ENCODE results near the gene CNPY1. TPM values are rescaled to one million over a fixed set of nuclear protein-coding genes. Genes with fewer than 3 reads are reported as not detected.
A peak's percentile ranks its signal among the peaks of the same experiment; 100 is the strongest.

CNPY1 gene
- total RNA-seq, 4 donors from 2014 or later = not detected

DNA sequence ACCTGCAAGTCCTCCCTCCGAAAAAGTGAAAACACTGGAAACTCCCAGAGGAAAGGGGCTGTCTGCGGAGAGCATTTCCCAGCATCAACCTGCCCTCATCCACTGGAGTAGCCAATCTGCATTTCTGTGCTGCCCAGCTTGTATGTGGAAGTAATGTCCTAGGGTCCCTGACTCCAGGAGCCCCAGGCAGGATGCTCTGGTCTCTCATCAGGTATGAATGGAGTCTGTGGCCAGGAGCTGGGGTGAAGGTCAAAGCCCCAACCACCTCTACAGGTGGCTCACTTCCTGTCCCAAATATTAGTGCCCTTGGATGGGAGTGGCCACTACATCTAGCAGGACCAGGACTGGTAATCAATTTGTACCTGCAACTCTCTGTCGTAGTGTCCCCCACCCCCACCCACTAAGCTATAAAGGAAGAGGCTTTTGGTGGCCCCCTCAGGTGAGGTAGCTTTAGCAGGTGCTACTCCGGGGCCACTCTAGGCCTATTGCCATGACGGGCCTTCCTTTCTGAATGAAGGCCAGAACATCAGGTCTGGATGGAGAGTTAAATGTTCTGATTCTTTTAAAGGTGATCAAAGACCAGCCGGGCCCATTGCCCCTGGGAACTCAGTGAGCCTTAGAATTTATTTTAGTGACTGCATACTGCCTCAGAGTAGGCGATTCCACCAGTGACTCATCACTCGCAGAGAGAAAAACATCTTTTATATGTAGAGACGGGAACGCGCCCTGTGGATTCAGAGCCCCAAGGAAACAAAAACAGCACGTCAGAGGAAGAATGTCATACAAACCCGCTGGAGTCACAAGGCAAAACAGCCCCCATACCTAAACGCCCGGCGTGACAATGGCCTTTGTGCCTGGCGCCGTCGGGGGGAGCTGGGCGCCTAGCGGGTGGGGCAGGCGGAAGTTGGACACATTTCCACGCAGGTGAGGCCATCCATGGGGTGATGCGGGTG lies 75.4 kb downstream of the CNPY1 start:
- no peak overlapping the region for H3K4me3 ChIP-seq
- H3K9me3 ChIP-seq = no peaks in the 10 kb centered on the region
- H3K27ac ChIP-seq = no peak overlapping the region
- 8% methylated on average over 22 of the region's 24 CpGs for WGBS
- H3K4me1 ChIP-seq = peaks cover 46% of the 10 kb centered on the region
- H3K36me3 ChIP-seq = no peaks in the 10 kb centered on the region
- H3K27me3 ChIP-seq = peaks cover 99% of the 10 kb centered on the region
- TF ChIP-seq POLR2A (IDR thresholded peaks at IDR 0.05) (no peak), EP300 (IDR thresholded peaks at IDR 0.05) (no peak)
- TF ChIP-seq, protein P1, sequence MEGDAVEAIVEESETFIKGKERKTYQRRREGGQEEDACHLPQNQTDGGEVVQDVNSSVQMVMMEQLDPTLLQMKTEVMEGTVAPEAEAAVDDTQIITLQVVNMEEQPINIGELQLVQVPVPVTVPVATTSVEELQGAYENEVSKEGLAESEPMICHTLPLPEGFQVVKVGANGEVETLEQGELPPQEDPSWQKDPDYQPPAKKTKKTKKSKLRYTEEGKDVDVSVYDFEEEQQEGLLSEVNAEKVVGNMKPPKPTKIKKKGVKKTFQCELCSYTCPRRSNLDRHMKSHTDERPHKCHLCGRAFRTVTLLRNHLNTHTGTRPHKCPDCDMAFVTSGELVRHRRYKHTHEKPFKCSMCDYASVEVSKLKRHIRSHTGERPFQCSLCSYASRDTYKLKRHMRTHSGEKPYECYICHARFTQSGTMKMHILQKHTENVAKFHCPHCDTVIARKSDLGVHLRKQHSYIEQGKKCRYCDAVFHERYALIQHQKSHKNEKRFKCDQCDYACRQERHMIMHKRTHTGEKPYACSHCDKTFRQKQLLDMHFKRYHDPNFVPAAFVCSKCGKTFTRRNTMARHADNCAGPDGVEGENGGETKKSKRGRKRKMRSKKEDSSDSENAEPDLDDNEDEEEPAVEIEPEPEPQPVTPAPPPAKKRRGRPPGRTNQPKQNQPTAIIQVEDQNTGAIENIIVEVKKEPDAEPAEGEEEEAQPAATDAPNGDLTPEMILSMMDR (IDR thresholded peaks at IDR 0.05) = no peak
- peak in 1 of 2 donors; percentile 49 for DNase-seq (ENCODE audit: low spot score in 2 of 2)

DNA sequence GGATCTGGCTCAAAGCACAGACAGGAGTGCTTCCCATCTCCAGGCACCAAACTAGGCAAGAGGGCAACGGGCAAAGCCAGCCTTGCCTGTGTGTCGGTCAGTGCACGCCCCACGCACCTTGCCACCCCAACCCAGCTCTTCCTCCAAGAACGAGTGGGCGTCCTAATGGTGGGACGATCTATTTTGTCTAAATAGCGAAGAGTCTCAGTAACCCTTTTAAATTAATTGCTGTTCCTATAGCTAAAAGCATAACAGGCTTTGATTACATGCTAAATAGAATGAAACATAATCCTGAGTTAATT lies 76.2 kb downstream of the CNPY1 start:
- Histone ChIP-seq H3K36me3 (no peaks in the 10 kb centered on the region), H3K27me3 (peaks cover 99% of the 10 kb centered on the region), H3K27ac (no peak overlapping the region), H3K9me3 (no peaks in the 10 kb centered on the region), H3K4me1 (peaks cover 46% of the 10 kb centered on the region), H3K4me3 (no peak overlapping the region)
- WGBS = 32% methylated on average over 8 of the region's 8 CpGs
- TF ChIP-seq EP300 (IDR thresholded peaks at IDR 0.05) (no peak), POLR2A (IDR thresholded peaks at IDR 0.05) (no peak), POLR2AphosphoS5 (IDR thresholded peaks at IDR 0.05) (no peak)
- TF ChIP-seq, protein P1 (IDR thresholded peaks at IDR 0.05) = no peak
- DNase-seq (ENCODE audit: low spot score in 2 of 2) = no peak

DNA sequence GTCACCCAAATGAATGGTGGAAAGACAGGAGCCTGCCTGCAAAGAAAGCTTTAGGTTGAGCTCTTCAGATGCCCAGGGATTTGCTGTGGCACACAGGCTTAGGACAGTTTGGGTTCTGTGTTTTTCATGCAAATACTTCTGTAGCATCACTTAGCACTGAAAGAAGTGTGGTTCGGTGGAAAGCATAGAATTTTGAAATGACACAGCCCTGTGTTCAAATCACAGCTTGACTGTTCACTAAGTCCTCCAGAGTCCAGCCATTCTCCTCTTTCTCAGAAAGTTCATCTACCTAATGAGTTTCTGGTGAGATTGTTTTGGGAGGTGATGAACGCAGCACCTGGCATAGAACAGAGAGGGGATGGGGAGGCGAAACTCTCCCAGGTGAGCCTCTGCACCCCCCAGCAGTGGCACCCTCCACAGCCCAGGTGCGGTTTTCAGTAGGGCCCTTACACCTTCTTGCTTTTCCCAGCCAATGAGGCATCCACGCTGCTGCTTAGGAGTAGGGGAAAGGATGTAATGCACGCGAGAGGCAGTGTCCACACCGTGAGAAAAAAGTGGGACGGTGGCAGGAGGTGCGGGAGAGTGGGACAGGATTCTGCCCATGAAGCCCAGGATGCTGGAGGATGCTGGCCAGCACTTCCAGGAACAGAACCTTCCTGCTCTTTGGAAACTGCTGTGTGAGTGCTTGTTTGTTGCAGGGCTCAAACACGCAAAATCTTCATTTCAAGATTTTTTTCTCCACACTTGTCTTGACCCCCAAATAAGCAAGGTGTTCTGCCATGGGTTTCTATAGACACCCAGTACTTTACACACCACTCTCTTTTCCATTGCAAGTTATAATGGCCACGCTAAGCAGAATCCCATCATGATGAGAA lies 76.8 kb downstream of the CNPY1 start:
- peaks cover 46% of the 10 kb centered on the region for H3K4me1 ChIP-seq
- no peak for DNase-seq (ENCODE audit: low spot score in 2 of 2)
- WGBS = 13% methylated on average over 12 of the region's 12 CpGs
- TF ChIP-seq POLR2A (IDR thresholded peaks at IDR 0.05) (no peak), POLR2AphosphoS5 (IDR thresholded peaks at IDR 0.05) (no peak), EP300 (IDR thresholded peaks at IDR 0.05) (no peak)
- TF ChIP-seq, protein P1 (IDR thresholded peaks at IDR 0.05) = no peak
- peaks cover 99% of the 10 kb centered on the region for H3K27me3 ChIP-seq
- H3K4me3 ChIP-seq = no peak overlapping the region
- H3K36me3 ChIP-seq = no peaks in the 10 kb centered on the region
- H3K9me3 ChIP-seq = no peaks in the 10 kb centered on the region
- H3K27ac ChIP-seq = no peak overlapping the region

DNA sequence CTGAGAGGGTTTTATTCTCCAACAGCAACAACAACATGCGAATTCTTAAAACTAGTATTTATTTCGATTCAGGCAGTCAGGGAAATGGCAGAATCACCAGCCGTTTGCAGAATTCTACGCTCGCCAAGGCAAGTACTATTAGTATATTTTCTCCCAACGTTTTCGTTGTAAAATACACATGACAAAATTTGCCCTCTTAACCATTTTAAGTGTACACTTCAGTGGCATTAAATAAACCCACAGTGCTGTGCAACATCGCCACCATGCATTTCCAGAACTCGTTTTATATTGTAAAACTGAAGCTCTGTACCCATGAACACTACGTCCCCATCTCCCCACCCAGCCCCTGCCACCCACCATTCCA lies 77.6 kb downstream of the CNPY1 start:
- Histone ChIP-seq H3K4me3 (no peak overlapping the region), H3K27me3 (peaks cover 99% of the 10 kb centered on the region), H3K9me3 (no peaks in the 10 kb centered on the region), H3K36me3 (no peaks in the 10 kb centered on the region), H3K4me1 (peaks cover 46% of the 10 kb centered on the region), H3K27ac (no peak overlapping the region)
- TF ChIP-seq POLR2A (IDR thresholded peaks at IDR 0.05) (no peak), POLR2AphosphoS5 (IDR thresholded peaks at IDR 0.05) (no peak), EP300 (IDR thresholded peaks at IDR 0.05) (no peak)
- TF ChIP-seq, protein P1 (IDR thresholded peaks at IDR 0.05) = no peak
- DNase-seq (ENCODE audit: low spot score in 2 of 2) = no peak
- WGBS = 21% methylated on average over 10 of the region's 10 CpGs

All from suprapubic skin (tissue), 4 donors.